ENCODE results near the gene DSTYK. TPM values are rescaled to one million over a fixed set of nuclear protein-coding genes. Genes with fewer than 3 reads are reported as not detected.
"Not testable (repeated sequence)": the region's sequence is repeated elsewhere in the genome, so short reads cannot be mapped to it uniquely, and the experiment has no call there.

DSTYK gene
- total RNA-seq, 1 donor from 2014 or later, result 13.4 TPM

DNA sequence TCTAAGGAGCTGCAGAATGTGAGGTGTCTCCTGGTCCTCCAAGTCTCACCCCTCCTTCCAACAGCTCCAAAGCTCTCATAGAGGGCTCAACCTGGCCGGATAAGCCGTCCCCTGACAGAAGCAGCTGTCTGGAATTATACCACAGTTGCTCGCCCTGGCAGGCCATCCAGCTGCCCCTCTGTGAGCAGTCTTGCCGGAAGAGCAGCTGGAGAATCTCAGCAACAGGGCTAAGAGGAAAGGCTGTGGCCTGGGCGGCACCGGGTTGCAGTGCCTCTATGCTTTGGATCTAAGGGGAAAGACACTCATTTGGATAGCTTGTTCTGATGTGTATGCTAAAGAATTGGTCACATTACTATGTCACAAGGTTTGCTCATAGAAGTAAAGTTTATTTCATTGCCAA lies 28.6 kb upstream of the DSTYK start:
- DNase-seq, result no peak

DNA sequence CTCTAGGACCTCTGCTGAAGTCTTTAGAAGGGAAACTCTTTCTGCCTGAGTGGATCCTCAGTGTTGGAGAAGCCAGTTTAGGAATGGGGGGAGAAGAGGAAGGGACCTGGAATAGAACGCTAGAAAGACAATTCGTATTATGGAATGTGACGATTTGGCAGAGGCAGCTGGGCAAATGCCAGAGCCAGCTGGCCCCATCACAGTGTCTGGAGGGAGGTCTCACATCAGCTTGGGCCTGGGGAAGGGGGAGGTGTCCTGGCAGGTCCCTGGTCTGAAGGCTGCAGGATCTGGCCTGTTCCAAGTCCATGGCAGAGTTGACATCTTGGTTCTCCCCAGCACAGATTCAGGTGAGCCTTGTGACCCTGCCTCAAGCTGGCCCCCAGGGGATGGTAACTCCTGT lies 27.6 kb upstream of the DSTYK start:
- no peak for DNase-seq

DNA sequence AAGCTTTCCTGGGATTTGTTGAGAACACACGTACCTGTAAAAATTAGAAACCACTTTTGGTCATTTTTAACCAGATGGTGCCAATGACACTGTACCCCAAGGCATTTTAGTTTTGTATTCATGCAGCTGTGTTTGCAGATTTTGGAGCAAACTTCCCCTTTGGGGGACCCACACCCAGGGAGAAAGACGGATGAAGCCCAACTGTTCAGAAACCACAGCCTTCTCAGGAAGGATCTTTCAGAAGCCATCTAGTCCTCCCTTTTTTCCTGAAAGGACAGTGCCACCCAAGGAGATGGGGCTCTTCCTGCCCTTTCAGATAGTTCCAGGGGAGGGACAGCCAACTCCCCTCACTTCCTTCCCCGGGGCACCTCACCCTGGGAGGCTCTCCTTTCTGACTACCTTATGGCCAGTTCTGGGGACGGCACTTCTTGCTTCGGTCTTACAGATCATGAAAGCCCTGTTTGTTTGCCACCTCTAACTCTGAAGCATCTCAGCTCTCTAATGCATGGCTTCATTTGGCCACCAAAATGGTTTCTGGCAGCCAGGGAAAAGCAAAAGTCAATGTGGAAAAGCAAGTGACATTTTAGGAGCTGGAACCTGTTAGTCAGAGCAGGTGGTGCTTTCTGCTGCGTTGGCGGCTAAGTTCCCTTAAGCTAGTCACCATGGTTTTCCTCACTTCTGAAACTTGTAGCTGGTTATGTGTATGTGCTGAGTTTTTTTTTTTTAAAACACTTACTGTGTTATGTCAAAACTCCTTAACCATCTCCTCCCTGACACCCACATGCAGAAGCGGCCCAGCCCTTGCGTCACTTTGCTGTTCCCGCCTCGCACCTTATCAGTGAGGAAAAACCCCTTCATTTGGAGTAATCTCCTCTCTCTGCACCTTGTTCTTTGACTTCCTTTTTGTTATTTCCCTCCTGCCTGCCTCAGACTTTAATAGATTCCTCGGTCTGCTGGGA lies 26.3 kb upstream of the DSTYK start:
- no peak for DNase-seq

DNA sequence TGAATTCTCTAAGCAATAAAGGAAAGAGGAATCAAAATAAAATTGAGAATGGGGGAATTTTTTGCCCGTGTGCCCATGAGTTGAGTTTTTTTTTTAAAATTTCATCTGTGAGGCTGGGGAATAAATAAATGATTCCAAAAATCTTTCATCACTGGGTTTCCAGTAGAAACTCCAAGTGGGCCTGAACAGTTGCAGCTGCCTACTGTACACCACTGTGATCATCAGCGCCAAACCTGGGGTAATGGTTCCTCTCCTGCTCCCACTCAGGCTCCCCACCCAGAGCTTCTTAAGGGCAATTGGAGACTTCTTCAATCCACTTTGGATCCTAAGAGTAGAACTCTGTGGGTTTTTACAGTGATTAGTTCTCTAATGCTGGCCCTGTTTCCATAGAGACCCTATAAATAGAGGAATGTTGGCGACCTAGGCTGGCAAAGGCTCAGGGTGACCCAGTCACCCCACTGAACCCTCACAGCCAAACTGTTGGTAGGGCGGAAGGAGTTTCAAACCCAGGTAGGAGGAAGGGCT lies 25.5 kb upstream of the DSTYK start:
- DNase-seq, result no peak

DNA sequence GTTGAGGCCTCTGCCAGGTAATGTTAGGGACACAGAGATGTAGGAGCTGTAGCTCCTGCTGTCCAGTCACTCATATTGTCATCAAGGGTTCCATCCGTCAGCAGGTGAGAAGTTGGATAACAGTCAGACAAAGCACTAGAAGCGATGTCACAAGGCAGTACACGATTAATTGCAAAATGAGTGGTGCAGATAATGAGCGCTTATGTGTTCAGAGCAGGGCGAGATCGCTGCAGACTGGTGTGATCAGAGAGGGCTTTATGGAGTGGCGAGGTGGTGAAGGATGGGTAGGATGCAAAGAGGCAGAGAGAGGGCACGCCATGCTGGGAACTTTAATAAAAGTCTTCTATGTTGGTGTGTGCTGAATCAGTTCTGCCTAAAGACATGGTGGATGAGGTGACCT lies 25.0 kb upstream of the DSTYK start:
- DNase-seq, result no peak

DNA sequence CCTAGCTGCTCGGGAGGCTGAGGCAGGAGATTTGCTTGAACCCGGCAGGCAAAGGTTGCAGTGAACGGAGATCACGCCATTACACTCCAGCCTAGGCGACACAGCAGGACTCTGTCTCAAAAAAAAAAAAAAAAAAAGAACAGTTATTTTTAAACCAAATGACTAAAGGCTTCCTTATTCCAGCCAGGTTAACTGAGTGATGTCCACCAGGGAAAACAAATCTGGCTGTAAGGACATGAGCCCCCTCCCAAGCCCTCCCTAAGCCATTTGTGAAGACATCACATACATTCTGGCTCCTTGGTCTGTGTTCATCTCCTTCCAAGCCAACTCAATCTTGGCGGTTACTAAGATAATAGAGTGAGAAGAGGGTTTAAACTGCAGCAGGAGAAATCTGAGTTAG lies 24.4 kb upstream of the DSTYK start:
- DNase-seq, result no peak

DNA sequence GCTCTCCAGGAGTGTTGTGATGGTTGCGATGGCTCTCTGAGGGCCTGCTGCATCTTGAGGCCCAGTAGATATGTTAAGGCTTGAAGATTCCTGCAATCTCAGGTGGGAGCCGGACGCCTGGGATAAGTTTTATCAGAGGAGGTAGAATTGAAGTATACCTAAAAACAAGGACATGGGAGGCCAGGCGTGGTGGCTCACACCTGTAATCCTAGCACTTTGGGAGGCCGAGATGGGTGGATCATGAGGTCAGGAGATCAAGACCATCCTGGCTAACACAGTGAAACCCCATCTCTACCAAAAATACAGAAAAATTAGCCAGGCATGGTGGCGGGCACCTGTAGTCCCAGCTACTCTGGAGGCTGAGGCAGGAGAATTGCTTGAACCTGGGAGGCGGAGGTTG lies 22.5 kb upstream of the DSTYK start:
- DNase-seq, result not testable (repeated sequence)

DNA sequence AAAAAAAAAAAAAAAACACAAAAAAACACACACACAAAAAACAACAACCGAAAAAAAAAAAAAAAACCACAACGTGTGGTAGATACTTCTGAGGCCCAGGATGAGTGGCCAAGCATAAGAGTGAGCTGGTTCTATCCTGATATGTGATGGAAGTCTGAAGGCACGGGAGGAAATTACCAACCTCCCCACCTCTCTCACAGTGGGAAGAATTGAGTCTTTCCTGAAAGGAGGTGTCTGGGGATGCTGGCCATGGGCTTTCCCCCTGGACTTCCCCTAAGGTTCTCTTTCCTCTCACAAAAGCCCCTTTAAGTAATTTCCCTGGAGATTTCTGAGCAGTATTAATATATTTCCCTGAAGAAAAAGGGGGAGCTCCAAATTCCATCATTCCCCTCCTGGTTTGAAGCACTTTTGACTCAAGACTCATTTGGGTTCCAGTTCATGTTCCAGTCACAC lies 21.5 kb upstream of the DSTYK start:
- DNase-seq, result no peak

DNA sequence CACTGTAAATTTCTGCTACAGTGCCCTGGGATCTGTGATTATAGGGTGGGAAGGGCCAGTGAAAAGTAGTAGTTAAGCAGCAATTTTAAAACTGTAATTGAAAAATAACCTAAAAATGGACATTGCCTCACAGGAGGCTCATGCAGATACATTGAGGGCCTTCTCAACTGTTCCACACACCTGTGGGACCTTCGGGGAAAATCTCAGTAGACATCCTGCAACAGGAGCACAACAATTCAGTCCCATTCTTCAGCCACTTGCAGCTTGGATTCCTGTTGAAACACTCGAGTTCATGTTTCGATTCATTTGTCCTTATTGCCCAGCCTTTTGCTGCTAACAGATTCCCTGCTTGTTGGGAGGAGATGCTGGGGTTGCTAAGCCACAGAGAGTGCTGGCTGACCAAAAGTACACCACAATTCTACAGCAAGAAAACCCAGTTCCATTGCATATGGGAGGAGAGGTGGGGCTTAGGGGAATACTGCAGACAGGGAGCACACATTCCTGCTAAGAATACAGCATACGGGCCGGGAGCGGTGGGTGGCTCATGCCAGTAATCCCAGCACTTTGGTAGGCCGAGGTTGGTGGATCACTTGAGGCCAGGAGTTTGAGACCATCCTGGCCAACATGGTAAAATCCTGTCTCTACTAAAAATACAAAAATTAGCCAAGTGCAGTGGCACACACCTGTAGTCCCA lies 20.8 kb upstream of the DSTYK start:
- no peak for DNase-seq

DNA sequence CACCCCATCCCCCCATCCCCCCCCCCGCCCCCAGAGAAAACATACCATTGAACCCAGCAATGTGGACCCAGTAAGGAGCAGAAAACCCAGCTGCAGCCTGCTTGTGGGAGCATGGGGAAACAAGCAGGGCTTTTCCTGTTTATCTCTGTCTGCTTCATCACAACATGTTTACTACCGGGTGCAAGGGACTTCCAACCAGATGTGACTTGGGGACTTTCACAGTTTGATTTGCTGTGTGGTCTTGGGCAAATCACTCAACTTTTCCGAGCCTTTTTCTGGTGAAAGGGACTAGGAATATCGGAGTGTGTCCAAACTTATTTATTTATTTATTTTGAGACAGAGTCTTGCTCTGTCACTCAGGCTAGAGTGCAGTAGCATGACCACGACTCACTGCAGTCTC lies 19.5 kb upstream of the DSTYK start:
- no peak for DNase-seq

DNA sequence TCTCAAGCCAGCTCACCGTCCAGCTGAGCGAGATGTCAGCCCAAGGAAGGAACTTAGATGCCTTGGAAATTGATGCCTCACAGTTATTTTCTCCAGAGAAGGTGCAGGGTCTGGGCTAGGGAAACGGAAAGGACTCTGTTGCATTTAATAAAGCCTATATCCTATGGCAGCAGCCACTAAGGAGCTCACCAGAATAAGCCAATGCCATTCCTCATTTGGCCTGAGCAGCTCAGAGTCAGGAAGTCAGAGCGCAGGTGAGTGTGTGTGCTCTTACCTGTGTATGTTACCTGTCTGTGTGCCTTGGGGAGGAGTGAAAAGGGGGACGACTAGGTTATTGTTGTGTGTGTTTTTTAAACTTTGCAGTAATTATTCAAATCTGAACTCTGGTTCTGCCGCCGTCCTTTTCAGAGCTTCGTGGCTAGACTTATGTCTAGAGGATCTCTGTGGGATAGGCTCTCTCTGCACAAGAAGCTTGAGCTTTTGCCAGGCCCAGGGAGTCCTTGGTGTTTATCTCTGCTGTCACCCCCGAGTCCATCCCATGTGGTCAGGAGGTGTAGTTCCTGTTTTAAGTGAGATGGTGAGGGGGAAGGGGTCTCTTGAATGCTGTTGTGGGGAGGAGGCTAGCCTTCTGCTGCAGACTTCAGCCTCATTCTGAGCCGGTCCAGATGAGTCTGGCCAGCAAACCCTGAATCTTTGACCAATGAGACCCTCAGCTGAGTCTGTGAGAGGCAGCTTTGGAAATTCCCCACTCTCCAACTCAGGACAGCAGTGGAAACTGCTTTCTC lies 18.6 kb upstream of the DSTYK start:
- DNase-seq, result no peak

DNA sequence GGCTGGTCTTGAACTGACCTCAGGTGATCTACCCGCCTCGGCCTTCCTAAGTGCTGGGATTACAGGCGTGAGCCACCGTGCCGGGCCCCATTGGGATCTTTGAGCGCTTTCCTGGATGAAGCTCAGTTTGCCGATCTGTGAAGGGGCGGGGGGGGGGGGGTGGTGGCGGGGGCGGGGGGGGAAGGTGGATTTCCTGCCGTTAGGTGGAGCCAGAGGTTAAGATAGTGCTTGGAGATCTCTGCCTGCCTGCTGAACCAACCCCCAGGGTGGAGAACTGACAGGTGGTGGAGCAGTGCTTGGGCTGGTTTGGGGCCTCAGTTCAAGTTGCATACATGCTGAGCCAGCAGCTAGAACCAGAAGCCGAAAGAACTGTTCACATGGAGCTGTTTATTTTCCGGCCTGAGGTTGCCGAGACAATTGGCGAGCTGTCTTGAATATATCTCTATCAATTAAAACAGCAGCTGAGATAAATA lies 17.9 kb upstream of the DSTYK start:
- peak; percentile 26 for DNase-seq

DNA sequence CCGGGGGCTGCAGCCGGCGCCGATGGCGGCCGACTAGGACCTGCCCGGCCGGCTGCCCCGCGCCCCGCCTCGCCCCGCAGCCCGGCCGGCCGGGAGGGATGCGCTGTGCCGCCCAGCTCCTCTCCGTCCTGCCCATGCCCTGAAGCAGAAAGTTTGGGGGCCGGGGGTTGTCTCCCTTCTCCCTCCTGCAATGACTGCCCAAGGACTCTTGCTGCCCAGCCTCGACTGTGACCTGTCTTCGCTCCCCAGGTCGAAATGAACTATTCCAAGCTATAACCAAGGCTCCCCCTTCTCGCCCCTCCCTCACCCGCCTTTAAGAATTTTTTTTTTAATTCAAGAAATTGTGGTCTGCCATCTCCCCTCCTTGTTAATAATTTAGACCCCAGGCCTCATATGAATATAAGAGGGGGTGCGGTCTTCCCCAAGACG lies 16.6 kb upstream of the DSTYK start:
- no peak for DNase-seq

DNA sequence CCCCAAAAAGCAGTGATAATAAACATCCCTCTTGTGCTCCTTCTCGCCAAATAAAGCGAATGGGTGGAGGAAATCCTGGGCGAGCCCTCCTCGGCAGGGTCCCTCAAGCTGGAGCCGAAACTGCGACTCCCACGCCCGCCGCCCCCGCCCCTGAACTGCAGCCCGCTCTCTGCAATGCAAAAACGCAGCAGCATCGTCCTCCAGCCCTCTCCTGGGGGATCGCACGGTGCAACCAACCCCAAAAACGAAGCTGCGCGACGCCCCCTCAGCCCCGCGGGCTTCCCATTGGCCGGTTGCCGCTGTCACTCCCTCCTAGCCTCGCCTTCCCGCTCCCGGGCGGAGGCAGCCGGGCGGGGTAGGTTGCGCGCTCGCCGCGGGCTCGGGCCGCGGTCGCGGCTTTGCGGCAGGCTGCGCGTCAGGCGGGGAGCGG lies 16.1 kb upstream of the DSTYK start, which contains the start of gene TMCC2:
TMCC2 (plus strand) TSS at position 363 of the 430 bp plus-strand sequence. CDS start 619 bp downstream, outside the sequence.
- DNase-seq, result peak; percentile 88

DNA sequence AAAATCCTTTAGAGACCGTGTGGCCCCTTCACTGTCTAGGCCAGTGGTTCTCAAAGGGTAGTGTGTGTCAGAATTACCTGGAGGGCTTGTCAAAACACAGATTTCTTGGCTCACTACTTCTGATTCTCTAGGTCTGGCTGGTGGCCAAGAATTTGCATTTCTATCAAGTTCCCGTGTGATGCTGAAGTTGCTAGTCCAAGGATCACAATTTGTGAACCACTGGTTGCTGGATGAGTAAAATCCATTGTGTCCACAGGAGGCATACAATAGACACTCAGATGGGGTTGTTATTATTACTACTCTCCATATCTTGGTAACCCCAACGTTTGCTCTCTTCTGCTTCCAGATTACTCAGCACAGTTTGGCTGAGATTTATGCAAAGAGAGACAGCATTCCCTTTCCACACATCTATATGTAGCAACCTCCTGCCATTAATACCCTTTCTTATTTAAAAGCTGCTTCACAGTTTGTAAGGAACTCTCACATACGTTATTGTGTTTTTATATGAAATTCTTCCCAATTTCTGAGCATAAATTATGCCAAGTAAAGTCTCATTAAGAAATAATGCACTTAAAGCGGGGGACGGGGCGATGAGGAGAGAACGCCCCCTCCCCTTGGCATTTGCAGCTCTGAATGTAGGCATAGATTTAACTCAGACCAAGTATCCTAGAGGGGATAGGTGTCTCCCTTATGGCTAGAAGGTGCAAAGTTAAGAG lies 15.5 kb upstream of the DSTYK start:
- DNase-seq, result peak; percentile 18

DNA sequence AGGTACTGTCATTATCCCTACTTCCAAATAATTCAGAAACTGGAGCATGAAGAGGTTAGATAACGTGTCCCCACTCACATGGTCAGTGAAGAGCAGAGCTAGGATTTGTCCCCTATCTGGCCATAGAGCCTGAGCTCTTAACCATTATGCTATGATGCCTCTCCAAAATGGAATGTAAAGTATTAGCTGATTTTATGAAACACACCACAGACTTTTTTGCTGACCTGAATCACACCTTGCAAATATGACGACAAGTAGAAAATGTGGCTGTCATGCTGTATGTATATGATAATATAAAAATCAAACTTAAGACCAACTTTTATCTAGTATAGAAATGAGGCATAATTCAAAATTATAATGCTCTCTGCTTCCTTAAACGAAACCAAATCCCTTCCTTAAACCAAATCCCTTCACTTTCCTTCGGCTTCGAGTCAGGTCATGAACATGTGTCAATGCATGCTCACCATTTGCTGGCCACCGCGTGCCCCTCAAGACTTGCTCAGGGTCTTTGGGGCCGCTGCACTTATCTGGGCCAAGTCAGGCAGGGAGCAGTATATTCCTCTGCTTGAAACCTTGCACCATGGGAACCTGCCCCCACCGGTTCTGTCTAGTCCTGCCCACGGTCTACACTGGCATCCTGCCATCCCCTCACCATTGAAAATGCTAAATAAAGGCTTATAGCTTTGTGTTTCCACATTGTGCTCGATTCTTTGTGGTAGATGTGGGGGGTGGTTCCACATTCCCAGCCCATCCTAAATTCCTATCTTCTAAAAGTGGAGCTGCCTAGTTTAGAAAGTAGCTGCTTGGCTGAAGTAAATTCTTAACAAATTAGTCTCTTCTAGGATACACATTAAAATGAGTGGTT lies 14.6 kb upstream of the DSTYK start:
- DNase-seq, result no peak

DNA sequence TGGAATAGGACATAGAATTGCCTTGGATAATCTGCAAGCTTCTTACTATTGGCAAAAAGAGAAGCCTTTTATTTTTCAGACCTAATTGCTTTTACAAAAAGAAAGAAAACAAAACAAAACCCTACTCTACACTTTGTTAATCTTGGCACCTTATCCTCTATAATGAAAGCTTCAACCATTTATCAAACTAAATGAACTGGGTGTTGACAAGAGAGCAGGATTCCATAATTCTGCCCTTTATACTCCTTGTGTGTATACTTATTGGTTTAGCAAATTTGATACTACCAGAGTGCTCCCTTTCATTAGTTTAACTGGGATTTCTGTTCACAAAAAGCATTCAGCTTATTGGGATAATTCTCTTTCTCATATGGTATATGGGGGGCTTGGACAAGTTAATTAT lies 13.2 kb upstream of the DSTYK start:
- DNase-seq, result no peak

DNA sequence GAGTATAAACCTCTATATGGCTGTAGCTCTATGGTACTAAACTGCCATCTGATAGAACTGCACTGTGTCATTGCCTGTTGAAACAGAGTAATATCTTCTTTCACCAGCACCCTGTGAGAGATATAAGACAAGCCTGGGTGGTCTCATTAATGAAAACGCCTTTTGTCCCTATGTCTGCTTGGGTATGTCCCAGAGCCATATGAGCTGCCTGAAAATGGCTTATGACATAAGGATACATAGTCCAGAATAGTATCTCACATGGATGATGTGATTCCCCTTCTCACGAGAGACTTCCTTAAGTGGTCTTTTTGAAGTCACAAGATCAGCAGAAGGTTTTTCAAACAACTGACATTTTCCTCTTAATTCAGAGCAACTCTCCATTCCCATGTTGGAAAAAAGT lies 8.9 kb upstream of the DSTYK start:
- no peak for DNase-seq

DNA sequence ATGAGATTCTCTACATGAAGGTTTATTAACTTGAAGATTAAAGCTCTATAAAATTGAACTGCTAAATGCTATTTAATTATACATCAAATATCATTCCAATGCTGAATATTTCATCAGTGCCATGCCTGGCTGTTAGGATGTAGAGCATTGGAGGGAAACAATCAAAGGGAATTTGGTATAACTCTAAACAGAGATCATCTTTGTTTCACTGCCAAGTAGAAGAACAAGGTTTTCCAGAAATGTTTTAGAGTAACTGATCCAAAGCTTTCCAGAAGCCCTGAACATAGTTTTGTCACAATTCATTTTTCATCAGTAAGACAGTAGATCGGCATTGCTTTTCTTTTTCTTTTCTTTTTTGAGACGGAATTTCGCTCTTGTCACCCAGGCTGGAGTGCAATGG lies 5.9 kb upstream of the DSTYK start:
- DNase-seq, result no peak

DNA sequence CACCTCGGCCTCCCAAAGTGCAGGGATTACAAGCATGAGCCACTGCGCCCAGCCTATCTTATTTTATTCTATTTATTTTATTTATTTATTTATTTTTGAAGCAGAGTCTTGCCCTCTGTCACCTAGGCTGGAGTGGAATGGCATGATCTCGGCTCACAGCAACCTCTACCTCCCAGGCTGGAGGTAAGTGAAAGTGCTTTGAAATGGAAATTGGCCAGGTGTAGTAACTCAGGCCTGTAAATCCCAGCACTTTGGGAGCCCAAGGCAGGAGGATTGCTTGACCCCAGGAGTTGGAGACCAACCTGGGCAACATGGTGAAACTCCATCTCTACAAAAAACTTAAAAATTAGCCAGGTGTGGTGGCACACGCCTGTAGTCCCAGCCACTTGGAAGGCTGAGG lies 5.1 kb upstream of the DSTYK start:
- DNase-seq, result no peak
